ENCODE data around the gene SOCS6. TPM values are rescaled to one million over a fixed set of nuclear protein-coding genes. Genes with fewer than 3 reads are reported as not detected.
"Not testable (repeated sequence)": the region's sequence is repeated elsewhere in the genome, so short reads cannot be mapped to it uniquely, and the experiment has no call there.

Gene SOCS6
- polyA plus RNA-seq (2013, experiment 1 of 2; ENCODE audit: insufficient read length): 15.7 TPM
- polyA plus RNA-seq (2013, experiment 2 of 2; ENCODE audit: insufficient read length): 14.4 TPM

- DNase-seq: peak; percentile 77
Observed at GRCh38 chr18:70288851-70289328, at the start of gene SOCS6. Gene SOCS6 (plus strand): TSS chr18:70289045. CDS start chr18:70324669, 35,624 bp downstream.

DNA sequence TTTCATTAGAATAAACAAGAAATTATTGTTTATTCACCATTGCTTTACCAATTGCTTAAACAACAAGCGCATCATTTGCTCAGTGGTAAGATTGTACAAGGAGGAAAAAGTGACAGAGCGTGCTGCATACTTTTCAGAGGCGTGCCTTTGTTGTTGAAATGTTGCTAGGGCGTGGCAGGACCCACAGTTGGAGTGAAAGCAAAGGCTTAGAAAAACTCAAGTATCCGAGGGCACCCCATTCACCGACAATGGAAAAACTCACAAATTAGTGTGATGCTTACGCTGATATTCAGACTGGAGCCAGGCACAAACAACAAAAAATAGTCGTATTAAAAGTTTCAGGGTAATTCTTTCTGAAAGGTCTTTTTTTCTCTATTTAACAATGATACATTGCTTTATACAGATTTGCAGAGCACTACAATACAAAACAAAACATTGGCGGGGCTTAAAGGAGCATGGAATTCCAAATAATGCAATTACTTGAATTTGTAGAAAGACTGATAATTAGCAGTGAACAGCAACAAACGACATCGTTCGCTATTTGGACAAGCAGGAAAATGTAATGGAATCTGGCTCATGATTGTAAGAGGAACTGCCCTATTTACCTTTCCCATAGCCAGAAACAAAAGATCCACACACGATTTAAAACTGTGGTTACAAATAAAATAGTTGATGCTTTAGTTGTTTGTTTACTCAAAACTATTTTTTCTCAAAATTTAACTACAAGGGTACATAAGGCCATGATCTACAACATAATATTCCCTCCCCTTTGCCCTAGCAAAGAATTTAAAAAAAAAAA, 45.5 kb upstream of the SOCS6 start:
- no peak for DNase-seq

DNA sequence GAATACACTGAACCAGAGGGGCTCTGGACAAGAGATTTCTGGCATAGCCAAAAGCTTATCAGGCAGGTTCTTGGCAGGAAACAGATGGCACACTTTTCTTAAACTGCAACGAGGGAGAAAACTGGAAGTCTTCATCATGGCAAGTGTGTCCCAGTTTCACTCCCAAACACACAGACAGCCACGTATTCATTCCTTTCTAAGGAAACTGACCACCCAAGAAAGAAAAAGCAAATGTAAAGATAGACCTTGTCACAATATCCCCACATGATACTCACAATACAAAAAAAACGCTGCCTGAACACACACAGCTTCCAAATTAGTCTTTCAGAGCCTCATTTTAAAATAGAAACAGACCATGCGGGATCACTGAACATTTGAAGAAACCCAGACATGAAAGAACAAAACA, 42.8 kb upstream of the SOCS6 start:
- DNase-seq: no peak

GRCh38 chr18:70249118-70249517, 39.7 kb upstream of the SOCS6 start:
- peak; percentile 49 for DNase-seq

DNA sequence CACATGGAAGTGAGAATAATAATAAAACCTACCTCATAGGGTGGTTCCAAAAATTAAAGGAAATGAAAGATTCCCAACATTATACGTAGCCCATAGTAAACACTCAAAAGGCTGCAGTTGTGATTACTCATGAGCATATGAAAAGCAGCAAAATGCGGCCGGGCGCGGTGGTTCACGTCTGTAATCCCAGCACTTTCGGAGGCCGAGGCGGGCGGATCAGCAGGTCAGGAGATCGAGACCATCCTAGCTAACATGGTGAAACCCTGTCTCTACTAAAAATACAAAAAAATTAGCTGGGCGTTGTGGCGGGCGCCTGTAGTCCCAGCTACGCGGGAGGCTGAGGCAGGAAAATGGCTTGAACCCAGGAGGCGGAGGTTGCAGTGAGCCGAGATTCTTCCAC, 39.0 kb upstream of the SOCS6 start:
- DNase-seq: not testable (repeated sequence)

DNA sequence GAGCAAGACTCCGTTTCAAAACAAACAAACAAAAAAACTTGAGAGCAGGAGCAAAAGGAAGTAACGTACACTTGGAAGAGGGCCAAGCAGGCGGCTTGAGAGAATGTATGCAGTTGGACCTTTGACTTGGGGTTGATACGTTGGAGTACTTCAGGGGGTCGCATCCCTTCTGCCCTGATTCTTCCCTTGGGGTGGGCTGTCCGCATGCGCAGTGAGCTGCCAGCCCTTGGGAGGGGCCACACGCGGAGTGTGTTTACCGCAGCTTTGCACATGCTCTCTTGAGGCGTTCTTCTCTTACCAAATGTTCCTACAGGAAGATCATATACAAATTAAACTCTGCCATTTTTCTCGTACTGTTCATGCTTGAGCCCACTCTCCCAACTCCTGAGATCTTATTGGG, 38.1 kb upstream of the SOCS6 start:
- no peak for DNase-seq

- DNase-seq: no peak
Observed at GRCh38 chr18:70256184-70256583, 32.7 kb upstream of the SOCS6 start.

- DNase-seq: no peak
Observed at GRCh38 chr18:70256994-70257393, 31.9 kb upstream of the SOCS6 start.

GRCh38 chr18:70258243-70258642, 30.6 kb upstream of the SOCS6 start:
- DNase-seq: no peak

- no peak for DNase-seq
Observed at GRCh38 chr18:70260683-70261082, 28.2 kb upstream of the SOCS6 start.

DNA sequence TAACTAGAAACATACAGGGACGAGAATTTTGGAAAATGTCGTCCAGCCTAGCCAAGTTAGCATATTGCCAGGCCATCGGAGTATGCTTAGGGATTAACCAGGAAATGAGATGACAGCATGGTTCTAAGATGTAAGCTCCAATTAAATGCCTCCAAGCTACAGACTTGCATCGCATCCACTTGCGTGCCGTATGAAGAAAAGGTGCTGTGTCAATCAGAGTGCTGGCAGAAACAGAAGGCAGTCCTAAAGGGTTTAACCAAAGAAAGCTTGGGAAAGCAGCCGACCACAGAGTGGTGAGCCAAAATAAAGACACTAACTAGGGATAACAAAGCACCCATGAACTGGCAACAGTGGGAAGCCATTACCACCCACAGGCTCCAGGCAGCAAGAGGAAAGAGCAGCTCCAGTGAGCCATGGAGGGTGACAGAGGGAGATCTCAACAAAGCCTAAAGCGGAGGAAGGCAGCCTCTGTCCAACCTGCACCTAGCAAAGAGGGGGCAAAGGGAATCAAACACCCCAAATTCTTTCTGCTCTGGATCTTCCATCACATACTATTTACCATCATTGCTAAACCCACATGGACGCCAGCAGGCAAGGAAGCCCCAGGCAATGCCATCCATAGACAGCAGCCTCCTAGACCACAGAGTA, 27.6 kb upstream of the SOCS6 start:
- no peak for DNase-seq

DNA sequence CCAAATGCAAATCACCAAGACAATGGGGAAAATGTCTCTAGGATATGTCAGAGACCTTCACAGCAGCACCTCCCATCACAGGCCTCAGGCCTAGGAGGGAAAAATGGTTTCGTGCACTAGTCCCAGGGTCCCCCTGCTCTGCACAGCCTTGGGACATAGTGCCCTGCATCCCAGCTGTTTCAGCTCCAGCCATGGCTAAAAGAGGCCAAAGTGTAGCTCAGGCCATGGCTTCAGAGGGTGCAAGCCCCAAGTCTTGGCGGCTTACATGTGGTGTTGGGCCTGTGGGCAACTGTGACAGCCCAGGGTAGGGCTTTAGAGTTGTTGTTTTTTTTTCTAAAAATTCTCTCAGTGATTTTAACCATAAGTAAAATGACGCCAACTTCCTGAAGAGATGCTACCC, 25.5 kb upstream of the SOCS6 start:
- DNase-seq: no peak

GRCh38 chr18:70271742-70272141, 17.1 kb upstream of the SOCS6 start:
- DNase-seq: no peak

DNA sequence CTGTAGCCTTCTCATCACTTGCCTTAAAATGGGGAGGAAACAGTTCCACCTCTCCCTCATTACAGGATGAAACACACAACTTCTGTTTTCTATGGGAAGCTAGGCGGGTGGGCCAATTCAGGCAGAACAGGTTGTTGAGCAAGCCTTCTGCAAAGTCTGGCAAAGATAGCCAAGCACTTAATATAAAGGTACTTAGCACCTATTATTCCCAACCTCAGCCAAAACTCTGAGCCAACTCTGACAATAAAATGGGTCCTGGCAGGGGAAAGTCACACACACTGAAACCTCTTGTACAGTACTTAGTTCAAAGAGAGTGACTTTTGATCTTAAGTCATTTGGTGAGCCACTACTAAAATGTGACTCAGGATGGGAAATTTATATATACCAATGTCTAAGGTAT, 15.8 kb upstream of the SOCS6 start:
- no peak for DNase-seq

GRCh38 chr18:70276416-70277191, 12.2 kb upstream of the SOCS6 start:
- no peak for DNase-seq

- peak; percentile 32 for DNase-seq
Observed at GRCh38 chr18:70279470-70279869, 9.4 kb upstream of the SOCS6 start.

DNA sequence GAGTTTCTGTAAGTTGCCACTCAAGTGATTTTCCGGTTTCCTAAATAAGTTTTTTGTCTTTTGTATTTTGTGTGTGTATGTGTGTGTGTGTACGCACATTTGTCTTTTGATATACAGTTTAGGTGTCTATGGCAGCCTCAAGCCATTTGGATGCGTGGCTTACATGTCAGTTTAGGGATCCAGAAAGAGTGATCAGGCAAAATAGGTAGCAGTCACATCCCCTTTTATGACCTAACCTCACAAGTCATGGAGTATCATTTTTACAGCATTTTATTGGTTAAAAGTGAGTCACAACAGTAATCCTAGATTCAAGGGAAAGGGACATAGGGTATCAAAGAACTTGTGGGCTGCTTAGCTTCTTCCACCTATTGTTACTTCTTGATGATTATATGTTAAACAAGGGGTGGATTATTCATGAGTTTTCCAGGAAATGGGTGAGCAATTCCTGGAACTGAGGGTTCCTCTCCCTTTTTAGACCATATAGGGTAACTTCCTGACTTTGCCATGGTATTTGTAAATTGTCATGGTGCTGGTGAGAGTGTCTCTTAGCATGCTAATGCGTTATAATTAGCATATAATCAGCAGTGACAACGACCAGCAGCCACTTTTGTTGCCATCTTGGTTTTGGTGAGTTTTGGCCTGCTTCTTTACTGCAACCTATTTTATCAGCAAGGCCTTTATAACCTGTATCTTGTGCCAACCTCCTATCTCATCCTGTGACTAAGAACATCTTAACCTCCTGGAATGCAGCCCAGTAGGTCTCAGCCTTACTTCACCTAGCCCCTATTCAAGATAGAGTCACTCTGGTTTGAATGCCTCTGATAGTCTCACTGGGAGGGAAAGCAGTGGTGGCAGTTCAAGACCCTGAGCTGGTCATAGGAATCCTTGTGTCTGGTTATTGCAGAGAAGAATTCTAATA, 8.6 kb upstream of the SOCS6 start:
- DNase-seq: no peak

- DNase-seq: no peak
Observed at GRCh38 chr18:70284976-70285620, 3.7 kb upstream of the SOCS6 start.

- no peak for DNase-seq
Observed at GRCh38 chr18:70287731-70288130, 1.1 kb upstream of the SOCS6 start.

- DNase-seq: peak; percentile 60
Observed at GRCh38 chr18:70288171-70288850, 534 bp upstream of the SOCS6 start.
